GM18508 (cell line): ENCODE measurements around the gene CSGALNACT2.
A peak's percentile ranks its signal among the peaks of the same experiment; 100 is the strongest.

Experiments used
- ATAC-seq: cut with Tn5 transposase; IDR thresholded peaks from one replicate; pipeline ENCODE4 v1.9.1; 2021; ENCODE audit warnings: moderate number of reproducible peaks; ENCODE audit not compliant: insufficient read depth, unreplicated experiment

Gene CSGALNACT2

DNA sequence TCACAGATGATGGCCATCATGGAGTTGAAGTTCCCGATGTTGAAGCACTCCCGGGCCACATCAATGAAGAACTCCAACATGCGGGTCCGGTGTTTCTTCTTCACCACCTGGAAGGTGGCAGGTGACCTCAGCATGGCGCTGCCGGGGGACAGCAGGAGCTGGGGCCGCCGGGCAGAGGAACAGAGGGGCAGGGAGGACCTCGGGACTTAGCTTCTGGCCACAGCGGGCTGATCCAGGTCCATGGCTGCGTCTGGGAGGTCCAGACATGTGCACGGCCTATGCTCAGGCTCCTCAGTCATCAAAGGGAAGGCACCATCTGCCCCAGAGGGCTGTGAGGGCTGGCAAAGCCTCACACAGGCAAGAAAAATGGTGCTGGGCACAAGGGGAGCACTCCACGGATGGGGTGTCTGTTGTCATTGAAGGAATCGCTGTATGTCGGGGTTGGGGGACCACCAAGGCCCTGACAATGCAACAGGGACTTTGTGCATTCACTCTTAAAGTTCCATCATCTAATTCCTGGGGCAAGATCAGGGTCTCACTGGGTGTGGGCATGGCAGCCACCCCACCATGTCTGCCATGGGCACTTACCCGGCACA, 60.9 kb downstream of the CSGALNACT2 start:
- ATAC-seq: no peak

- ATAC-seq: no peak
These were observed 61.7 kb downstream of the CSGALNACT2 start for GRCh38 chr10:43199684-43200537.

DNA sequence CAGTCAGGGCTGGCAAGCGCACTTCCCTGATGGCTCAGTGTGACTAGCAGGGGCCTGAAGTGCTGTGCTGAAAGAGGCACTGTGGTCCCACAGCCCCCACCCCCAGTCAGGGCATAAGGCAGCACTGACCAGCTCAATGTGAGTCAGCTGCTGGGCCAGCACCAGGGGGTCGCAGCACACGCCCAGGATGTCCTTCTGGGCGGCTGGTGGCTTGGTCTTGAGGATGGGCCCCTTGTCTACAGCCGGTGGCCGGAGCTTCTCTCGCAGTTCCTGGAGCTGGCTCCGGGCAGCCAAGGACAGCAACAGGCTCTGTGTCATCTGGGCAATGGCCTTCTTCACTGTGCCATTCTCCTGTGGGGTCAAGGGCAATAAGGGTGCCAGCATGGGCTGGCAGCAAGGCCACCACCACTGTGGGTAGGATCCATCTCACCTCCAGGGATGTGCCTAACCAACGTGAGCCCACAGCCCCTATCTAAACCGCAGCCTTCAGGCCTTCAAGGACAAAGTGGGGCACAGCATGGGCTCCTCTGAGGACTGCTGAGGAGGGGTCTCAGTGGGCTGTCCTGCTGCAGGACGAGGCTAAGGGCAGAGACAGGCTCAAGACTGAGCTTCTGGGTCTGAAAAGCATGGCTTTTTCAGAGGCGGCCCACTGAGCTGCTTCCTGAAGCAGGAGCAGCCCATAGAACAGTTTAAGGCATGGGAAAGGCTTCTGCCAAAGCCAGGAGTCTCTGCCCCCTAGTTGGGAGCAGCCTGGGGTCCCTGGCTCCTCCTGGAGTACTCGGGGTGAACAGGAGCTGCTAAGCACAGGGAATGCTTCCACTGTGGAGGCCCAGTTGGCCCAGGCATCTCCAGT, 62.5 kb downstream of the CSGALNACT2 start:
- ATAC-seq: no peak

DNA sequence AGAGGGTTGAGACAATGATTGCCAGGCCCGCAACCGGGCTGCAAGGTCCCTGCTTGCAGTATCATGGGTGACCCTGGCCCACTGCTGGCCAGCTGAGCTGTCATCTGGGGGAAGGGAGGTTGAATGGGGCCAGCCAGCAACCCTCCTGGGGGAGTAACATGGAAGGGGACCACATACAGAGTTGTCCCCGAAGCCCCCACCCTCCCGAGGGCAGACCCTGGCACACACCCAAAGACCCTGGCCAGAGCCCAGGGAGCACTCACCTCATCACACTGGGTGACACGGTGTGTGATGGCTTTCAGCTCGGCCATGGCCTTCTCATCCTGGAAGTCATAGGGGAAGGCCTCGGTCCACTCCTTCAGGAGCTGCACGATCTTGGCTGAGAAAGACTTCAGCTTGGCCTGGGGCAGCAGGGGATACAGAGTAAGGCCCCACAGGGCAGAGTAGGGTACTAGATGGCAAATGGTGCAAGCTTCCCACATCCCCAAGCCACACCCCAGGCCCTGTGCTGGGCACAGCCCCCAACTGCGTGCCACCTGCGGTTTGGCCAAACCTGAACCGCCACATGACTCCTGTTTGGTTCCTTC, 63.4 kb downstream of the CSGALNACT2 start:
- ATAC-seq: no peak

DNA sequence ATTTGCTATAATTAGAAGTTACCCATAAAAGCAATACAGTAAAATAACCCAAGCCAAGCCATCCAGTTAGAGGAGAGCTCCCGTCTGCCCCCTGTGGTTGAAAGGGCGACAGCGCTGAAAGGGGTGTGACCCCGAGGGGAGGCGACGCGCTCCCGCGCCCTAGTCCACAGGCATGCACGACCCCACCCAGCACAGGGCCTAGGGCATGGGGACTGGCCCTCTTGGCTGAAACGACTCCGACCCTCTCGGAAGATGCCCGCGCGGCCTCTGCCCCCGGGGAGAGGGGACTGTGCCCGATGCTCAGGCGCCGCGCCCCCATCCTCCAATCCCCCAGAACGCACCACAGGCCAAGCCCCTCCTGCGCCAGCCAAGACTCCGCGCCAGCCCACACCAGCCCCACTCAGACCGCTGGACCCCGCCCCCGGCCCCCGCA, 64.0 kb downstream of the CSGALNACT2 start:
- peak; percentile 39 for ATAC-seq

DNA sequence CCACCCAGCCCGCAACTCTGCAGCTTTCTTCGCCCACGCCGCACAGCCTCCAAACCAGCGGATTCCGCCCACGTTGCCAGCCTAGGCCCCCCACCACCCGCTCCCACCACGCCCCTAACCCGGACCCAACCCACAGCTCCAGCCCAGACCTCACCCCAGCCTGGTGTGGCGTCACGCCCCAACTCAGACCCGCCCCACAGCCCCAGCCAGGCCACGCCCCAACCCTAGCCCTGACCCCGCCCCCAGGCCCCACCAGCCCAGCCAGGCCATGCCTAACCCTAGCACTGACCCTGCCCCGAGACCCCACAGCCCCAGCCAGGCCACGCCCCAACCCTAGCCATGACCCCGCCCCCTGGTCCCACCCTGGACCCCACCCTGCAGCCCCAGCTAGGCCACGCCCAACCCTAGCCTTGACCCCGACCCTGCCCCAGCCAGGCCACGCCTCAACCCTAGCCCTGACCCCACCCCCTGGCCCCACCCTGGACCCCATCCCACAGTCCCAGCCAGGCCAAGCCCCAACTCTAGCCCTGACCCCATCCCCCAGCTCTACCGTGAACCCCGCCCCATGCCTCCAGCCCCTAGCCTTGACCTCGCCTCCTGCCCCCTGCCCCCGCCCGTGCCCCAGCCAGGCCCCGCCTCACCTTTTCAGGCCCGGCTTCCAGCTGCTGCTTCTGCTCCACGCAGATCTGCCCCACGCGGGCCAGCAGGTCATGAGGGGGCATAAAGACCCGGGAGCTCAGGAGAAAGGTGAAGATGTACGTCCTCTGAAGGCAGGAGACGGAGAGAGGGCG, 64.6 kb downstream of the CSGALNACT2 start:
- ATAC-seq: no peak

DNA sequence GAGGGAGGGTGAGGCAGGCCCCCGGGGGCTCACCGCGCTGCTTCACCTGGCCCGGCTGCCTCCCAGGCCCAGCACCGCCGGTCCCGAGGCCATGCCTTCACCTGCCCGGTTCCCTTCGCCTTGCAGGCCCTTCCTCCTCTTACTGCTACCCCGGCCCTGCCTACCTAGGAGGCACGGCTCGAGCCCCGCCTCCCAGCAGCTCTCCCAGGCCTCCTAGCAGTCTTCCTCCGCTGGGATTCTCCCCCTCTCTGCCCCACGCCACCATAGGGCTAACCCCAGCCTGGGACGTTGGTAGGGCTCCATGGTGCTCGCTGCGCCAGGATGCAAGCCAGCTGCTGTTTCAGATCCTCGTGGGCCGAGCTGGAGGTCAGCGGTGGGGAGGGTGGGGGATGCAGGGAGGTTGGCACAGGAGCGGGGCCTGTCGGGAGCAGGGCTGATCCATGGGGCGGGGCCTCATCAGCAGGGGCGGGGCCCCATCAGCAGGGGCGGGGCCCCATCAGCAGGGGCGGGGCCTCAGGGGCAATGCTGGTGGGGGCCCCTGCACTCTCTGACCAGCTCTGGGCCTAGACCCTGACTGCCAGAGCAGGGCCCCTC, 65.3 kb downstream of the CSGALNACT2 start:
- no peak for ATAC-seq

DNA sequence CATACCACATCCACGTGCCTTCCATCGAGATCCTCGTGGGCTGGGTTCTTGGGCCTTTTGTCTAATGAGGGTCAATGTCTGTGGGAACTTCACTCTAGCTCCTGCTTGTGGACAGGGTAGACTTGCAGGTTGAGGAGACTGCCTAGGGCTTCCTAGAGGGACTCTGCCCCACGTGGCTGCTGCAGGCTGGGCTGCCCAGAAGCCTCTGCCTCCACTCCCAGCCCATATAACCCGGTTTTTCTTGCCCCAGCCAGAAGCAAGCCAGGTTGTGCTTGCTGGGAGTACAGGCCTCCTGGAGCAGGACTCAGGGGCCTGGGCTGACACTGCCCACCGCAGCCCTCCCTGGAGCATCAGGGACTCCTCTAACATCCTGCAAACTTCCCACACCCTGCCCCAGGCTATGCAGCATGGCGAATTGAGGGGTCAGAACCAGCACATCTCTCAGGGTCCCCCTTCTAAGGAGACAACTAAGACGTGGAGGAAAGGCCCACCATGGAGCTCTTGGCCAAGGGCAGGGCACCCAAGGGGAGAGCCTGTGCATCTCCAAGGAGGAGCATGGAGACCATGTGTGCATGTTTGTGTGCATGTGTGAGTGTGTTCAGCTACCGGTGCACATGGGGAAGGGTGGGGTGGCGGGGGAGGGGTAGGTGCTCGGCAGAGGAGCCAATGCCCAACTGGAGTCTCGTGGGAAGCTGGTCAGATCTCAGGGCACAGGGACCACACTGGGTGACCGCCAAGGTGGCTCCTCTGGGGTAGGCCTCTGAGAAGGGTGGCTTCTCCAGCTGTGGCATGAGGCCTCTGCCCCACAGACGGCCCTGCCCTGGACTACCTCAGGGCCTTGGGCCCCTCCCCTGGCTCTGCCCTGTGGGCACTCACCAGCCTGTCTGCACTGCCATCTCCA, 66.0 kb downstream of the CSGALNACT2 start:
- ATAC-seq: no peak

DNA sequence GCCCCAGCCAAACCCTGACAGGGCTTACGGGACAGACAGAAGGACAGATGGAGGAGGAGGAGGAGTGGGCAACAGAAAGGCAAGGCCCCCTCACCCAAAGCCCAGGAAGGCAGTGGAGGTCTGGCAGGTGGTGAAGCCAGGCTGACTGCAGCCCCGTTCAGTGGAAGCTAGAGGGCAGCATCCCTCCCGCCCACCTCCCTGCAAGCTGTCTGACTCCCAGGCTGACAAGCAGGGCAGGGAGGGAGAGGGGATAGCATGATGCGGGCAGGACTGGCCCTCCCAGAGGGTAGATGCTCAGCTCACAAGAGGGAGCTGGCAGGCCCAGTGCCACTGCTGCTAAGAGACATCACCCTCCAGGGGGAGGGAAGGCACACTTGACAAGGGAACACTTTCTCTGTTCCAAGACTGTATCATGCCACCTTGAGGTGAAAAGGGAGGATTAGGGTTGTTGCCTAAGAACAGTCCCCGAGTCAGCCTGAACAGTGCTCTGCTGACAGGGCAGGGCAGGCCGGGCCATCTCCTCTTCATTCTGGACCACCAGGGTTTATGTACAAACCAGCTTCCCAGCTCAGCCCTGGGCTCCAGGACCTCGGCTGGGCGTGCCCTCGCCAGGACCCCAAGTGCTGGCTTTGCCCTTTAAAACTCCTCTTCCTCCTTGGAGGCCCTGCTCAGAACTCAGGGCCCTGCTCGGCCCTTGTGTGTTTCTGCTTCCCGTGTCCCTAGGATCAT, 66.9 kb downstream of the CSGALNACT2 start:
- ATAC-seq: peak; percentile 64

DNA sequence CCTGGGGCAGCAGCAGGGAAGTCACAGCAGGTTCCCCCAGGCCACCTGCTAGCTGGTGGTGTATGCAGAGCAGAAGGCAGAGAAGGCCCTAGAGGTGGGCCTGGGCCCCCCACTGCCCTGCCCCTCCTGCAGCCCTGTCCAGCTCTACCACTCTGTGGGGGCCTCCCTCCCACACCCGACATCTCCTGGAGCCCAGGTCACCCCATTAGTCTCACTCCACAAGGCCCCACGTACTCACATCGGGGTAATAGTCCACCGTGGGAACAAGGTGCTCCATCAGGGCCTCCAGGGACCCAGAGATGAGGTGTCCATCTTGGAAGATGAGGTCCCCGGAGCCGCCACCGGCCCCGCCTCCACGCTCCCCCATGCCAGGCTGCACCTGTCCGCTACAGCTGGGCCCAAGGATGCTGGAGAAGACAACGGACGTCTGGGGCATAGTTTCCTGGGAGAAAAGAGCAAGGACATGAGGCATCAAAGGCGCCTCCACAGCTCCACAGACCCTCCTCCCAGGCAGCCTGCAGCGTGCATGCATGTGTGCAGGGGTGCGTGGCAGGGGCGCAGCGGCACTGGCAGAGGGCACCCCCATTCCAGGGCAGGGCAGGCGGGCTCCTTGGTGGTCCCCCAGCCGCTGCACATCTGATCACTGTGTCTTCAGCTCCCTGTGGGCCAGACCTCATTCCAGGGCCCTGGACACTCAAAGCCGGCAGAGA, 67.6 kb downstream of the CSGALNACT2 start:
- ATAC-seq: no peak

DNA sequence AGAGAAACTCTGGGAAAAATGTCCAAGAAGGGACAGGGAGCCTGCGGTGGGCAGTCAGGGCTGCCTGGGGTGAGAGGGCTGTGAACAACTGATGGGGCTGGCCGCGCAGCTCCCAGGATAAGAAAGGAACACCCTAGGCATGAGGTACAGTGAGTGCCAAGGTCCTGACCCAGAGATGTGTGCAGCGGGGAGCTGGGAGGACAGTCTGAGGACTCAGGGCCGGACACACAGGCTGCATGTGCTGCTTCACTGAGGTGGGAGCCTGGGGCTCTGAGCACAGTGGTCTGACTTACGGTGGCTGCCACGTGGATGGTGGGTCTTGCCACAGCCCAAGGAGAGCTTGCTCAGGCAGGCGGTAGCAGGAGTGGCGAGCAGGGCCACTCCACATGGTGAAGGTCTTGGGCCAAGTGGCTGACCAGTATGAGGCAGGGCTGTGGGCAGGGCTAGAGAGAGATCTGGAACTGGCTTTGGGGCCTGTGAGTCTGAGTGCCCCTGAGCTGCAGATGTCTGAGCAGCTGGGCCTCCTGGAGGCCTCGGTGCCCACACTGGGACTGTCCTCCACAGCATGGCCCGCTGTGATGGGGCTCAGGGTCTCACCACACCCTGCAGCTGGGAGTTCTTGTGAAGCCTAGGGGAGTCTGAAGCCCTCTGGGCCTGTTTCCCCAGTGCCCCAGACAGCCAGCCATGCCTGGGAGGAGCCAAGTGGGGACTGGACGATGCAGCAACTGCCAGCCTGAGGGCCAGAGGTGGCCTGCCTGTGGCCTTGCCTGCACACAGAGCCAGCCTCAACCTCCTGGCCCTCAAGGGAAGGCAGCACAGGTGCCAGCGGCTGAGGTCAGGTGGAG, 68.4 kb downstream of the CSGALNACT2 start:
- ATAC-seq: no peak

- ATAC-seq: no peak
These were observed 70.2 kb downstream of the CSGALNACT2 start for GRCh38 chr10:43208147-43209073.

GRCh38 chr10:43209074-43209455, 70.8 kb downstream of the CSGALNACT2 start:
- ATAC-seq: no peak

- no peak for ATAC-seq
These were observed 71.5 kb downstream of the CSGALNACT2 start for GRCh38 chr10:43209651-43210141.

GRCh38 chr10:43210556-43210955, 72.3 kb downstream of the CSGALNACT2 start:
- ATAC-seq: no peak
